Stimulated activated CD4-positive, alpha-beta T cell treated with anti-CD3 and anti-CD28 coated beads, Interleukin-4, amount 100 ng/mL, for 48 hours (primary cell): ENCODE measurements around the gene SELENOM.
"Not testable (repeated sequence)": the region's sequence is repeated elsewhere in the genome, so short reads cannot be mapped to it uniquely, and the experiment has no call there.

Experiments
- DNase-seq, 2 donors: peaks; one replicate each; pipeline ENCODE4 v3.0.0-alpha.2; 2020; ENCODE audit warnings: low read depth in 2 of 2

Gene SELENOM

GRCh38 chr22:31106001-31106571, 1.3 kb downstream of the SELENOM start:
- no peak for DNase-seq

- no peak for DNase-seq
These were observed 2.0 kb downstream of the SELENOM start for GRCh38 chr22:31105282-31105929.

- no peak for DNase-seq
These were observed 2.5 kb downstream of the SELENOM start for GRCh38 chr22:31104869-31105268.

GRCh38 chr22:31103899-31104694, 3.3 kb downstream of the SELENOM start:
- DNase-seq = no peak

- DNase-seq = no peak
These were observed 4.3 kb downstream of the SELENOM start for GRCh38 chr22:31103111-31103510.

GRCh38 chr22:31102441-31103081, 4.8 kb downstream of the SELENOM start:
- no peak for DNase-seq

- DNase-seq = no peak
These were observed 6.4 kb downstream of the SELENOM start for GRCh38 chr22:31100762-31101525.

GRCh38 chr22:31099841-31100761, 7.3 kb downstream of the SELENOM start:
- no peak for DNase-seq

GRCh38 chr22:31099386-31099785, 8.0 kb downstream of the SELENOM start:
- no peak for DNase-seq

GRCh38 chr22:31098632-31099110, 8.7 kb downstream of the SELENOM start:
- DNase-seq = no peak

- DNase-seq = no peak
These were observed 9.3 kb downstream of the SELENOM start for GRCh38 chr22:31097941-31098631.

GRCh38 chr22:31097539-31097938, 9.8 kb downstream of the SELENOM start:
- not testable (repeated sequence) for DNase-seq

GRCh38 chr22:31096657-31097279, 10.6 kb downstream of the SELENOM start:
- DNase-seq = no peak

- no peak for DNase-seq
These were observed 11.6 kb downstream of the SELENOM start for GRCh38 chr22:31095637-31096249.

GRCh38 chr22:31094741-31095140, 12.6 kb downstream of the SELENOM start:
- DNase-seq = no peak

- DNase-seq = no peak
These were observed 13.3 kb downstream of the SELENOM start for GRCh38 chr22:31094021-31094551.

GRCh38 chr22:31093086-31093850, 14.1 kb downstream of the SELENOM start:
- DNase-seq = no peak

GRCh38 chr22:31092161-31092560, 15.2 kb downstream of the SELENOM start:
- no peak for DNase-seq
